Liver (tissue), 9 donors: ENCODE data around the gene GNPTAB. TPM values are rescaled to one million over a fixed set of nuclear protein-coding genes. Genes with fewer than 3 reads are reported as not detected.

Experiments used
- DNase-seq: peaks from one replicate; pipeline ENCODE4 v3.0.0-alpha.2; 2017; ENCODE audit warnings: low spot score
- H3K27ac ChIP-seq, 2 donors: one replicate each; pipeline ENCODE4 v1.7.0; 2013; ENCODE audit warnings: inconsistent platforms in 2 of 2, low read length in 2 of 2, control low read depth in 1 of 2, low read depth in 1 of 2, mild to moderate bottlenecking in 1 of 2
- H3K27me3 ChIP-seq, 4 donors: one replicate each; pipeline versions ENCODE4 v1.6.1 to v1.7.0; 2013; ENCODE audit warnings: low read length in 3 of 4, inconsistent platforms in 1 of 4, mild to moderate bottlenecking in 1 of 4, moderate library complexity in 1 of 4; ENCODE audit not compliant: control insufficient read depth in 4 of 4, insufficient read depth in 4 of 4
- H3K36me3 ChIP-seq, 4 donors: one replicate each; pipeline versions ENCODE4 v1.6.1 to v1.7.0; 2013; ENCODE audit warnings: low read length in 3 of 4, mild to moderate bottlenecking in 3 of 4, low read depth in 1 of 4, moderate library complexity in 1 of 4; ENCODE audit not compliant: control insufficient read depth in 4 of 4, insufficient read depth in 3 of 4
- H3K4me1 ChIP-seq, 4 donors: one replicate each; pipeline versions ENCODE4 v1.6.1 to v1.7.0; 2013; ENCODE audit warnings: low read length in 3 of 4, mild to moderate bottlenecking in 3 of 4, moderate library complexity in 1 of 4; ENCODE audit not compliant: control insufficient read depth in 4 of 4, insufficient read depth in 4 of 4
- H3K4me3 ChIP-seq, 3 donors: one replicate each; pipeline versions ENCODE4 v1.6.1 to v1.7.0; 2013; ENCODE audit warnings: low read length in 3 of 3, control low read depth in 1 of 3, low read depth in 1 of 3, mild to moderate bottlenecking in 1 of 3
- H3K9ac ChIP-seq, 2 donors: one replicate each; pipeline ENCODE4 v1.7.0; 2013; ENCODE audit warnings: low read length in 2 of 2, mild to moderate bottlenecking in 2 of 2, moderate library complexity in 2 of 2, control low read depth in 1 of 2, low read depth in 1 of 2
- H3K9me3 ChIP-seq, 4 donors: one replicate each; pipeline versions ENCODE4 v1.6.1 to v1.7.0; 2013; ENCODE audit warnings: low read length in 3 of 4; ENCODE audit not compliant: control insufficient read depth in 4 of 4
- EGR1 ChIP-seq, 2 donors: IDR thresholded peaks; 2 replicates each; pipeline ENCODE4 v1.6.1; 2016 to 2018; ENCODE audit warnings: antibody characterized with exemption in 2 of 2, low read depth in 2 of 2
- FOXA1 ChIP-seq: IDR thresholded peaks from 2 replicates; pipeline ENCODE4 v1.6.1; 2016; ENCODE audit warnings: antibody characterized with exemption
- GABPA ChIP-seq, 2 donors: IDR thresholded peaks in 1 of 2; conservative IDR thresholded peaks in 1 of 2; 2 replicates each; pipeline ENCODE4 v1.6.1; 2016; ENCODE audit warnings: antibody characterized with exemption in 2 of 2, mild to moderate bottlenecking in 1 of 2, moderate library complexity in 1 of 2
- HNF4A ChIP-seq, 2 donors: conservative IDR thresholded peaks; 2 replicates each; pipeline ENCODE4 v1.6.1; 2016; ENCODE audit warnings: antibody characterized with exemption in 2 of 2, mild to moderate bottlenecking in 2 of 2
- JUND ChIP-seq, 2 donors: IDR thresholded peaks; 2 replicates each; pipeline ENCODE4 v1.6.1; 2016; ENCODE audit warnings: antibody characterized with exemption in 2 of 2
- NR2F2 ChIP-seq: IDR thresholded peaks from 2 replicates; pipeline ENCODE4 v1.6.1; 2016; ENCODE audit warnings: antibody characterized with exemption
- RAD21 ChIP-seq, 2 donors: IDR thresholded peaks; 2 replicates each; pipeline ENCODE4 v1.6.1; 2016; ENCODE audit warnings: antibody characterized with exemption in 2 of 2, mild to moderate bottlenecking in 2 of 2
- RXRA ChIP-seq, 2 donors: IDR thresholded peaks; 2 replicates each; pipeline ENCODE4 v1.6.1; 2017 to 2018; ENCODE audit warnings: antibody characterized with exemption in 2 of 2, mild to moderate bottlenecking in 1 of 2
- SP1 ChIP-seq: IDR thresholded peaks from 2 replicates; pipeline ENCODE4 v1.6.1; 2018; ENCODE audit warnings: antibody characterized with exemption, mild to moderate bottlenecking
- TAF1 ChIP-seq: conservative IDR thresholded peaks from 2 replicates; pipeline ENCODE4 v1.6.1; 2016; ENCODE audit warnings: antibody characterized with exemption, mild to moderate bottlenecking
- YY1 ChIP-seq: IDR thresholded peaks from 2 replicates; pipeline ENCODE4 v1.6.1; 2016; ENCODE audit warnings: antibody characterized with exemption, mild to moderate bottlenecking
- WGBS: extraction: QIAGEN DNeasy Blood & Tissue Kit; methylation state at CpG from one replicate; pipeline ENCODE4 v1.1.7; 2013; 5-methylcytosine and 5-hydroxymethylcytosine counted together
- polyA plus RNA-seq, 2 donors: library from polyadenylated mRNA; stranded (reverse) in 1 of 2; unstranded in 1 of 2; fragments of 200-250 nt in 1 of 2; fragments of >200 nt in 1 of 2; fragmentation: Nextera tagmentation in 1 of 2; extraction: Ambion mirVana in 1 of 2; gene quantifications; one replicate each; pipeline versions ENCODE4 v1.2.1 to v1.2.3, GENCODE V29; 2013 to 2015
- total RNA-seq, 2 donors: library from RNA; depleted of rRNA; stranded (reverse); fragments of >200 nt; gene quantifications; one replicate each; pipeline ENCODE4 v1.2.3, GENCODE V29; 2014
- TF ChIP-seq, protein P1 (sequence below): fragments of 150-350 bp; IDR thresholded peaks from 2 replicates; pipeline ENCODE4 v1.5.1; 2017; ENCODE audit warnings: improper control_type of control experiment, low read depth, low read length; ENCODE audit not compliant: missing input control
- TF ChIP-seq, protein P2 (sequence below): IDR thresholded peaks from 2 replicates; pipeline ENCODE4 v1.6.1; 2016; ENCODE audit warnings: antibody characterized with exemption
- TF ChIP-seq, protein P3 (sequence below): IDR thresholded peaks from 2 replicates; pipeline ENCODE4 v1.6.1; 2016; ENCODE audit warnings: antibody characterized with exemption
- donor health status: healthy.
- donor health status: healthy.
- donor health status: healthy.
- donor health status: healthy.
- donor health status: healthy.

The GNPTAB gene
- total and polyA plus RNA-seq, 4 donors, result 4.6 to 11.1 (median 7.7) TPM

DNA sequence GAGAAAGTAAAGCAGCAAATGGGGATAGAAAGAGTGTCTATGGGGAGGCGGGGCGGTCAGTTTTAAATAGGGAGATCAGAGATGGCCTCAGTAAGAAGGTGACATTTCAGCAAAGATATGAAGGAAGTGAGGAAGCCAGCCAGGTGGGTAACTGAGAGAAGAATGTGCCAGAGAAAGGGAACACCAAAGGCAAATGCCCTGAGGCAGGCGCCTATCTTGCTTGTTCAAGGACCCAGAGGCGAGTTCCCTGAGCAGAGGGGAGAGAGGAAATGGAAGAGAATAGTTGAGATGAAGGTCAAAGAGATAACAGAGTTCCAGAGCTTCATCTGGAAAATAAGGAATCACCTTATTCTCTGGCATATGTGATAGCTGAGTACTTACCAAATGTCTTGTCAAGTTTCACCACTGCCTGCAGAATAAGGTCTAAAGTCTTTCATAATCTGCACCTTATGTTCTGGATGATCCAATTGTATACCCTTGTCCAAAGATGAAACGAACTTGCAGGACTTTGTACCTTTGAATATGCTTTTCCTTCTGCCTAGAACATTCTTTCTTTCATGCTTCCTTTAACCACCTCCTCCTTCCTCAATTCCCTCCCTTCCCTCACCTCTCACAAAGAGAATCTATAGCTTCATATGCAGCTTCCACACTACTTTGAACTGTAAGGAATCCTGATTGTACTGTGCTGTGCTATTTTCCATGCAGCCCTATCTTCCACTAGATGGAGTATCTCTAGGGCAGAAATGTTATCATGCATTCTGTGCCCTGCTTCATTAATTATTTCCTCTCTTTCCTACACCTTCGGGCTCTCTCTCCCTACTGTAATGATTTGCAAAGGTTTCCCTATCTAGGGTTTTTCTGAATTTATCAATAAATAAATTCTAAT, 38.5 kb downstream of the GNPTAB start:
- WGBS, result 83% methylated on average over 6 of the region's 6 CpGs
- no peak for DNase-seq
- Histone ChIP-seq H3K9ac (no peak overlapping the region), H3K36me3 (peaks cover 0 to 3% (median 0%) of the 10 kb centered on the region in 4 donors), H3K27me3 (no peaks in the 10 kb centered on the region), H3K4me3 (no peak overlapping the region), H3K9me3 (no peaks in the 10 kb centered on the region), H3K27ac (no peak overlapping the region), H3K4me1 (no peaks in the 10 kb centered on the region)
- TF ChIP-seq, protein P1, sequence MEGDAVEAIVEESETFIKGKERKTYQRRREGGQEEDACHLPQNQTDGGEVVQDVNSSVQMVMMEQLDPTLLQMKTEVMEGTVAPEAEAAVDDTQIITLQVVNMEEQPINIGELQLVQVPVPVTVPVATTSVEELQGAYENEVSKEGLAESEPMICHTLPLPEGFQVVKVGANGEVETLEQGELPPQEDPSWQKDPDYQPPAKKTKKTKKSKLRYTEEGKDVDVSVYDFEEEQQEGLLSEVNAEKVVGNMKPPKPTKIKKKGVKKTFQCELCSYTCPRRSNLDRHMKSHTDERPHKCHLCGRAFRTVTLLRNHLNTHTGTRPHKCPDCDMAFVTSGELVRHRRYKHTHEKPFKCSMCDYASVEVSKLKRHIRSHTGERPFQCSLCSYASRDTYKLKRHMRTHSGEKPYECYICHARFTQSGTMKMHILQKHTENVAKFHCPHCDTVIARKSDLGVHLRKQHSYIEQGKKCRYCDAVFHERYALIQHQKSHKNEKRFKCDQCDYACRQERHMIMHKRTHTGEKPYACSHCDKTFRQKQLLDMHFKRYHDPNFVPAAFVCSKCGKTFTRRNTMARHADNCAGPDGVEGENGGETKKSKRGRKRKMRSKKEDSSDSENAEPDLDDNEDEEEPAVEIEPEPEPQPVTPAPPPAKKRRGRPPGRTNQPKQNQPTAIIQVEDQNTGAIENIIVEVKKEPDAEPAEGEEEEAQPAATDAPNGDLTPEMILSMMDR, result peak; percentile 26
- TF ChIP-seq JUND (IDR thresholded peaks at IDR 0.05) (no peak), RAD21 (IDR thresholded peaks at IDR 0.05) (peak; percentile 40 to 62), HNF4A (conservative IDR thresholded peaks at IDR 0.05) (no peak)

DNA sequence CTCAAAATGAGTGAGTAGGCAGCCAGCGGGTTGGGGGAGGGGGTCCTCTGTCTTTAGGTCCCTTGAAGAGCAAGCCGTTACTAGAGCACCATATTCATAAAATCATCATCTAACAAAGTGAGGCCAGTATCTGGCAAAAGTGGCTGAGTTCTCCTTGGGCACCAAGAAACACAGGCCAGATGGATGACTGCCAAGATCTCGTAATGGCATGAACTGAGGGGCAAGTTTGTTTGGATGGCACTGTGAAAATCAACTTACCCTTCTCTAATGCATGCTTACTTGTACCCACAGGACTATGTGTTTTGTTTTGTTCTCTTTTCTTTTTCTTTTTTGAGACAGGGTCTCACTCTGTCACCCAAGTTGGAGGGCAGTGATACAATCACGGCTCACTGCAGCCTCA, 41.6 kb downstream of the GNPTAB start:
- 83% methylated on average over 4 of the region's 4 CpGs for WGBS

DNA sequence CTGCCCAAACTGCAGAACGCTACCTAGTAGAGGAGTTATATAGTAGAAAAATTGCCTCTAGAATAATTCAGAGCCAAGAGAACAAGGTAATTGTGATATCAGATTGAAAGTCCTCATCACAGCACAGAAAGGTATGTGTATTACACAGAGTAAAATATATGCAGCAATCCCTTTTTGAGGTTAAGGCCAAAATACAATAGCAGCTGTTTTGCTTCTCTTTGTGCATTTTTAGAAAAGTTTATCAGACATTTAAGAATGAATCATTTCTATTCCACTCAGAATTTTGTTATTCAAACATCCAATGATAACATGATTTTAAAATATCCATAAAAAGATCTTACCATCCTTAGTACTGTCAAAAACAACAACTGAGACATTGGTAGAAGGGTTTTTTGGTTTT, 45.1 kb downstream of the GNPTAB start:
- TF ChIP-seq JUND (IDR thresholded peaks at IDR 0.05) (no peak), FOXA1 (no peak), SP1 (no peak), TAF1 (no peak), EGR1 (IDR thresholded peaks at IDR 0.05; ENCODE audit: low read depth in 2 of 2) (no peak), NR2F2 (no peak), GABPA (IDR thresholded peaks at IDR 0.05 in 1 of 2, conservative IDR thresholded peaks at IDR 0.05 in 1 of 2) (no peak)
- TF ChIP-seq, protein P2, sequence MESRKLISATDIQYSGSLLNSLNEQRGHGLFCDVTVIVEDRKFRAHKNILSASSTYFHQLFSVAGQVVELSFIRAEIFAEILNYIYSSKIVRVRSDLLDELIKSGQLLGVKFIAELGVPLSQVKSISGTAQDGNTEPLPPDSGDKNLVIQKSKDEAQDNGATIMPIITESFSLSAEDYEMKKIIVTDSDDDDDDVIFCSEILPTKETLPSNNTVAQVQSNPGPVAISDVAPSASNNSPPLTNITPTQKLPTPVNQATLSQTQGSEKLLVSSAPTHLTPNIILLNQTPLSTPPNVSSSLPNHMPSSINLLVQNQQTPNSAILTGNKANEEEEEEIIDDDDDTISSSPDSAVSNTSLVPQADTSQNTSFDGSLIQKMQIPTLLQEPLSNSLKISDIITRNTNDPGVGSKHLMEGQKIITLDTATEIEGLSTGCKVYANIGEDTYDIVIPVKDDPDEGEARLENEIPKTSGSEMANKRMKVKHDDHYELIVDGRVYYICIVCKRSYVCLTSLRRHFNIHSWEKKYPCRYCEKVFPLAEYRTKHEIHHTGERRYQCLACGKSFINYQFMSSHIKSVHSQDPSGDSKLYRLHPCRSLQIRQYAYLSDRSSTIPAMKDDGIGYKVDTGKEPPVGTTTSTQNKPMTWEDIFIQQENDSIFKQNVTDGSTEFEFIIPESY, result no peak
- TF ChIP-seq, protein P3, sequence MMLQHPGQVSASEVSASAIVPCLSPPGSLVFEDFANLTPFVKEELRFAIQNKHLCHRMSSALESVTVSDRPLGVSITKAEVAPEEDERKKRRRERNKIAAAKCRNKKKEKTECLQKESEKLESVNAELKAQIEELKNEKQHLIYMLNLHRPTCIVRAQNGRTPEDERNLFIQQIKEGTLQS, result no peak
- Histone ChIP-seq H3K27me3 (no peaks in the 10 kb centered on the region), H3K4me3 (no peak overlapping the region), H3K9ac (no peak overlapping the region), H3K27ac (no peak overlapping the region), H3K36me3 (peaks cover 0 to 10% (median 0%) of the 10 kb centered on the region in 4 donors), H3K4me1 (no peaks in the 10 kb centered on the region), H3K9me3 (no peaks in the 10 kb centered on the region)
- no peak for DNase-seq
- 98% methylated on average over 1 of the region's 1 CpG for WGBS

More for the DNA sequence above, 41.6 kb downstream of the GNPTAB start:
- TF ChIP-seq YY1 (no peak), RXRA (IDR thresholded peaks at IDR 0.05) (no peak)
- TF ChIP-seq, protein P3, result no peak
- H3K27me3 ChIP-seq, result no peaks in the 10 kb centered on the region
- H3K4me3 ChIP-seq, result no peak overlapping the region
- no peaks in the 10 kb centered on the region for H3K9me3 ChIP-seq
- no peak overlapping the region for H3K9ac ChIP-seq
- no peaks in the 10 kb centered on the region for H3K4me1 ChIP-seq
- H3K27ac ChIP-seq, result no peak overlapping the region
- DNase-seq, result no peak
- H3K36me3 ChIP-seq, result peaks cover 0 to 10% (median 0%) of the 10 kb centered on the region in 4 donors
